ENCODE results near the gene SUSD1.

DNA sequence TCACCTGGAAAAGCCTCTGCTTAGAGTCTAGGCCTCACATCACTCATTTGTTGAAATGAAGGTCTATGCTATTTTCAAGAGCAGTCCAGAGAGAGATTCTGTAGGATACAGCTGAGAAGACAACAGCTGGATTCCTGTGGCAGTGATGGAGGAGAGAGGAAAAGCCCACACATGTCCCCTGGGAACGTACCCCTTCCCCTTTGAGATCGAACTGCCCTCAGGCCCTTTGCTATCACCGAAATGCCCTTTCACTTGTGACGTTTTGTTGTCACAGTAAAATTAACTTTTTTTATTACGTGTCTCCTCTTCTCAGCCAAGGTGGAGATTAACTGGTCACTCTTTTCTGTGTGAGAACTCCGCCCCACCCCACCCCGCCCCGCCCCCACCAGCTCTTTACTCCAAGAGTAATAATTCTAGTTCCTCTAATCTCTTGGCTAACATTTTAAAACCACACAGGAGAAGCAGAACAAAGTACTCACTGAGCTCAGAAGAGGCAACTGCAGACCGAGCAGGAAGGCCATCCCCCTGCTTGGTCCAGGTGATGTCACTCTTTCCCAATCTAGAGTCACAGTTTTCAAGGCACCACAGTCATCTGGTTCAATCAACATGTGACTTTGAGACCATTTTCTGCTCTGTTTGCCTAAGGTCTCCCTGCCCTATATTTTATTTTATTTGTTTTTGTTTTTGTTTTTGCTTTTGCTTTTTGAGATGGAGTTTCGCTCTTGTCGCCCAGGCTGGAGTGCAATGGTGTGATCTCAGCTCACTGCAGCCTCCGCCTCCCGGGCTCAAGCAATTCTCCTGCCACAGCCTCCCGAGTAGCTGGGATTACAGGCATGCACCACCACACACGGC, 105.6 kb downstream of the SUSD1 start:
- TF ChIP-seq, protein P1, sequence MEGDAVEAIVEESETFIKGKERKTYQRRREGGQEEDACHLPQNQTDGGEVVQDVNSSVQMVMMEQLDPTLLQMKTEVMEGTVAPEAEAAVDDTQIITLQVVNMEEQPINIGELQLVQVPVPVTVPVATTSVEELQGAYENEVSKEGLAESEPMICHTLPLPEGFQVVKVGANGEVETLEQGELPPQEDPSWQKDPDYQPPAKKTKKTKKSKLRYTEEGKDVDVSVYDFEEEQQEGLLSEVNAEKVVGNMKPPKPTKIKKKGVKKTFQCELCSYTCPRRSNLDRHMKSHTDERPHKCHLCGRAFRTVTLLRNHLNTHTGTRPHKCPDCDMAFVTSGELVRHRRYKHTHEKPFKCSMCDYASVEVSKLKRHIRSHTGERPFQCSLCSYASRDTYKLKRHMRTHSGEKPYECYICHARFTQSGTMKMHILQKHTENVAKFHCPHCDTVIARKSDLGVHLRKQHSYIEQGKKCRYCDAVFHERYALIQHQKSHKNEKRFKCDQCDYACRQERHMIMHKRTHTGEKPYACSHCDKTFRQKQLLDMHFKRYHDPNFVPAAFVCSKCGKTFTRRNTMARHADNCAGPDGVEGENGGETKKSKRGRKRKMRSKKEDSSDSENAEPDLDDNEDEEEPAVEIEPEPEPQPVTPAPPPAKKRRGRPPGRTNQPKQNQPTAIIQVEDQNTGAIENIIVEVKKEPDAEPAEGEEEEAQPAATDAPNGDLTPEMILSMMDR (IDR thresholded peaks at IDR 0.05; ENCODE audit: low read depth, low read length, missing input control), result no peak
- TF ChIP-seq MAX (IDR thresholded peaks at IDR 0.05) (no peak), GABPA (IDR thresholded peaks at IDR 0.05 in 1 of 2, conservative IDR thresholded peaks at IDR 0.05 in 1 of 2) (no peak), HNF4A (conservative IDR thresholded peaks at IDR 0.05) (no peak), REST (IDR thresholded peaks at IDR 0.05) (no peak), EGR1 (IDR thresholded peaks at IDR 0.05; ENCODE audit: low read depth in 2 of 2) (no peak), TAF1 (conservative IDR thresholded peaks at IDR 0.05) (no peak), YY1 (IDR thresholded peaks at IDR 0.05) (no peak)
- TF ChIP-seq, protein P2, sequence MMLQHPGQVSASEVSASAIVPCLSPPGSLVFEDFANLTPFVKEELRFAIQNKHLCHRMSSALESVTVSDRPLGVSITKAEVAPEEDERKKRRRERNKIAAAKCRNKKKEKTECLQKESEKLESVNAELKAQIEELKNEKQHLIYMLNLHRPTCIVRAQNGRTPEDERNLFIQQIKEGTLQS (IDR thresholded peaks at IDR 0.05), result no peak

Data from liver (tissue), 3 donors.